HG03439 (cell line): ENCODE measurements around the gene ACOT11.

Experiments used
- ATAC-seq: cut with Tn5 transposase; IDR thresholded peaks from one replicate; pipeline ENCODE4 v1.9.1; 2021; ENCODE audit warnings: mild to moderate bottlenecking, moderate library complexity; ENCODE audit not compliant: unreplicated experiment

Gene ACOT11

DNA sequence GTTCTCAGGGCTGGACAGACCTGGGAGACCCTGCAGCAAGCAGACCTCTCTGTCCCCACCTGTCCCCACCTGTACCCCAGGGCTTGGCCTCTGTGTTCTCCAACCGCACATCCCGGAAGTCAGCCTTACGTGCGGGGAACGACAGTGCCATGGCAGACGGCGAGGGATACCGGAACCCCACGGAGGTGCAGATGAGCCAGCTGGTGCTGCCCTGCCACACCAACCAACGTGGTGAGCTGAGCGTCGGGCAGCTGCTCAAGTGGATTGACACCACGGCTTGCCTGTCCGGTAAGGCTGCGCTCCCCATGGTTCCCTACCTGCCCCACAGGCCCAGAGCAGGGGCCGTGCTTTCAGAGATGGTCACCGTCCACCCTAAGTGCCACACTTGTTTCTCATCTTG is 36.5 kb downstream of the ACOT11 start:
- no peak for ATAC-seq

DNA sequence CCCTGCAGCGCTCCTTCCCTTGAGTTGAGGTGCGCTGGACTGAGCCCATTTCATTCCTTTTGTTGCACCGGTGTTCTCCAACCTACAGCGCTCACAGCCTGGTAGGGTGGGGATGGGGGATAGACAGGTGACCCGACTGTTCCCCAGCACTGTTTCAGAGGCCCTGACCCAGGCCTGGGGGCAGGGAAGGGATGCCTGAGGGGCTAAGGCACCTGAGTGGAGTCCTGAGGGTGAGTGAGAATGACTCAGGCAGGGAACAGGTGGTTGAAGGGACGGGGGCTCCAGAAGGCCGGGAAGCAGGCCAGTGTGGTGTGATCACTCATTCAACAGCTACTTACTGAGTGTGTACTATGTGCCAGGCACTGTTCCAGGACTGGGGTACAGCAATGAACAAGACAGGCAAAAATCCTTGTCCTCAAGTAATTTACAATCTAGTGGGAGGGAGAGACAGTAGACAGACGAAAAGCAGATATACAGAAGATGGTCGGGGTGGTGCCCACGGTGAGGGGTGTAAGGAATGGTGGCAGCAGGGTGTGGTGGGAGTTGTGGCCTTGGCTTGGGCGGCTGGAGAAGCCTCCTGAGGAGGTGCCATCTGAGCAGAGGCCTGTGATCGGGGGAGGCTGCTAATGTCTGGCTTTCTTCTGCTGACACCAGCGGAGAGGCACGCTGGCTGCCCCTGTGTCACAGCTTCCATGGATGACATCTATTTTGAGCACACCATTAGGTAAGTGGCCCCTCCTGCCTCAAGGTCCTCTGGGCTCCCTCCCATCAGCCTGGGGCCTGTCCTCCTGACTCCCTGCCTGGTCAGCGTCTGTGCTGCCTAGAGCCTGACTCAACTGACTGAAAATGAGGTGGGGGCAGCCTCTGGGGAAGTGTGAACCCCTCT is 37.4 kb downstream of the ACOT11 start:
- no peak for ATAC-seq

DNA sequence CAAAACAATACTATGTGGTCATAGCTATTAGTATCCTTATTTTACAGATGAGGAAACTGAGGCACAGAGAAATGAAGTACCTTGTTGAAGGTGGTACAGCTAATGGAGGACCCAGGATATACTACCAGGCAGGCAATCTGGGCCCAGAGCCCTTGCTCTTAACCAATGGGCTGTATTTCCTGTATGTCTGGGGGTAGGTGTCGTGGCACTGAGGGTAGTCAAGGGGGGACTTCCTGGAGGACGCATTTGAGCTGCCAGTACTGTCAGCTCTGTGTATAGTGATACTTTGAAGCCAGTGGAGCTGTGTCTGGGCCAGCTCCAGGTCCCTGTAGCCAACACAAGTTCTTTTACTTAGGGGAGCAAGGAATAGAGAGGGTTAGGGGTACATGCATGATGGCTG is 40.3 kb downstream of the ACOT11 start:
- no peak for ATAC-seq

DNA sequence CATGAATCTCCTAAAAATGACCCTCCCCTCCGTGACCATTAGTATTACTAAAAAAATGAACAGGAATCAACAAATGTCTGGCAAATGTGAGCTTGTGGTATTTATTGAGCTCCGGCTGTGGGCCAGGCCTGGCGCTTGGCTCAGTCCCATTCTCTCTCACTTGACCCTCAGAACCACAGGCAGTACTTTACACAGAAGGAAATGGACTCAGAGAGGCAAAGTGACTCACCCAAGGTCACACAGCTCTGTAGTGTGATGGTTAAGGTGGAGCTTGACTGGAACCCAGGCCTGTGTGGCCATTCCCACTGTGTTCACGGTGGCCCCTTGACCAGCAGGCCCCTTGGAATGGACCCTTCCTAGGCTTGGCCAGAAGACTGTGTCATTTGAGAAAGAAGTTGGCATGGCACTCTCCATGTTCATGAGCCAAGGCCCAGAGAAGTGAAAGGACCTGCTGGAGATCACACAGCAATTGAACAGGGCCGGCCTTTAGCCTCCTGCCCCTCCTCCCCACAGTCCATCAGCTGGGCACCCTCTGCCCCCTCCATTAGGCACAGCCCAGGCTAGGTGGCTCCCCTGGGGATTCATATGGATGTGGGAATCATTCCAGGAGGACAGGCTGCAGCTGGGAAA is 43.2 kb downstream of the ACOT11 start:
- ATAC-seq: no peak

DNA sequence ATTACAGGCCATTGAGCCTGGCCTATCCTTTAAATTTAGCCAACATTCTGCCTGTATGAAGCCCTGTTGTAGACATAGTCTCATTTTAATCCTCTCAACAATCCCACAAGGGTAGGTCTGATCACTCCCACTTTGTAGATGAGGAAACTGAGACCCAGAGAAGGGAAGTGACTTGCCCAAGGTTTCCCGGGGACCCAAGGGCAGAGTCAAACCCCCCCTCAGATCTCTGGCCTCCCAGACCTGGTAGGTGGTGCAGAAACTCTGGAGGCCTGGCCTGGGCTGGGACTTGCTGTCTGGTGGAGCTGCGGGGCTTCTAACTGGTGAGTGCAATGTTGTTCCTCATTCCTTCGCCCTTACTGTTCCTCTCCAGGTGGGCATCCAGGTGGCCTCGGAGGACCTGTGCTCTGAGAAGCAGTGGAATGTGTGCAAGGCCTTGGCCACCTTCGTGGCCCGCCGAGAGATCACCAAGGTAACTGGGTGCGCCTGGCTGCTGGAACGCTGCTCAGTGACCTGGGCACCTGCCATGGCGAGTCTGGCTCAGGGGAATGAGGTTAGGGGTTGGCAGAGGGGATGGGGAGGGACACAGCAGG is 45.6 kb downstream of the ACOT11 start:
- ATAC-seq: no peak

DNA sequence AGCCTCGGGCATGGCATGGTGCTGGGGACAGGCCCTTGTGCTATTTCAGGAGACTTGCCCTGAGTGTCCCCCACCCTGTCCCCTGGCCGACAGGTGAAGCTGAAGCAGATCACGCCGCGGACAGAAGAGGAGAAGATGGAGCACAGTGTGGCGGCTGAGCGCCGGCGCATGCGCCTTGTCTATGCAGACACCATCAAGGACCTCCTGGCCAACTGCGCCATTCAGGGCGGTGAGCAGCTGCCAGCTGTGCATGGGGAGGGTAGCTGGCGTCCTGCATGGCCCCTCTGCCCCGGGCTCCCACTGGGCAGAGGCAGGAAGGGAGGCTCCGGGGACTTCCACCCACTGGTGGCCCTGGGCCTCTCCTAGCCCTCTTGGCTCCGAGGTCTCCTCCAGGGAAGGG is 46.4 kb downstream of the ACOT11 start:
- ATAC-seq: no peak

DNA sequence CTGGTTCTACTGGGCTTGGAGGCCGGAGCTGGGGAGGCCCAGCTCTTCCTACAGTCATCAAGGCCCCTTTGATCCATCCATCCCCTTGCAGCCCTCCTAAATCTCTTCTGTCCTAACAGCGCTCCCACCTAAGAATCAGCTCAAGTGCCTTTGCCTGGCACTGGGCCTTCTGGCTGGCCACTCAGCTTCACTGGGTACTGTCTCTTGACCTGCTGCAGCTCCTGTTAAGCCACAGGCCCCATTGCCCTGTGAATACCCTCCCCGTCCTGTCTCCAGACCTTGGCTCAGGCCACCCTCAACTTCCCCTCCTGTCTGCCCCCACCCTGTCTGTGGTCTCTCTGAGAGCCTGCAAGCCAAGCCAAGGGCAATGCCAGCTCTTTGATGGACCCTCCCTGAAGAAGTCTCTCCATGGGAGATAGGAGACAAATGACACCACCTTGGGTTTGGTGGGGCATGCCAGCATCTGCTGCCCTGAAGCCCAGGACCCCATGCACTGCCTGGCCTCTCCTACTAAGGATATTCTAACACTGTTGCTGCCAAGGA is 48.0 kb downstream of the ACOT11 start:
- ATAC-seq: no peak

DNA sequence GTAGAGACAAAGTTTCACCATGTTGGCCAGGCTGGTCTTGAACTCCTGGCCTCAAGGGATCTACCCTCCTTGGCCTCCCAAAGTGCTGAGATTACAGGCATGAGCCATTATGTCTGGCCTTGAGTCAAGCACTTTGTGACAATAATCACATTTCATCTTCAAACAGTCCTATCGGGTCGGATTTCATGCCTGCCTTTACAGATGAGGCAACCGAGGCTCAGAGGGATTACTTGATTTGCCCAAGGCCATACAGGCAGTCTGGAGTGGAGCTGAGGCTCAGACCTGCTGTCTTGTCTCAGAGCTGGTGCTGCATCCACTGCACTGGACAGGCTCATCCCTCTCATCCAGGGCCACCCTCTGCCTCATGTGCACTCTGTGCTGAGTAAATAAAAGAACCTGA is 48.7 kb downstream of the ACOT11 start:
- no peak for ATAC-seq

DNA sequence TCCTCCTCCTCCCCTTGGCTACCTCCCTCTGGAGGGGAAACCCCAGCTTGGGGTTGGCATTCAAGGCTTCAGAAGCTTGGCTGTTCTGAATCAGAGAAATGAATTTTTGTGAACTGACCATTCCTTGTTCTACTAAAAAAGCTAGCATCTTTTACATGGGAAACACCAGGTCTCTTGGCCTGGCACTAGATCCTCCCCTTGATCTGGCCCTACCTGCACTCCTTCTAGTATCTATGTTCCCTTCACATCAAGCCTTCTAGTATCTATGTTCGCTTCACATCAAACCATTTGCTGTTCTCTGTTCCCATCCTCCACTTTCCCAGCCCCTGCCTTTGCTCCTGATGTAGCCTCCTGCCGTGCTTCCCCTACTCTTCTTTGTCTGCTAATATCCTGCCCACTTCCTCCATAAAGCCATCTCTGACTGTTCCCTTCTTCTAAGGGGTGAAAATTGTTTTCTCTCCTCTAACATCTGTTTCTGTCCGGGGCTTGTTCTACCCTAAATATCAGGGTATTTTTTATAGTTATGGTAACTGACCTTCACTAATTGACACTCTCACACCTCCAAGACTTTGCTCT is 49.5 kb downstream of the ACOT11 start:
- ATAC-seq: no peak

DNA sequence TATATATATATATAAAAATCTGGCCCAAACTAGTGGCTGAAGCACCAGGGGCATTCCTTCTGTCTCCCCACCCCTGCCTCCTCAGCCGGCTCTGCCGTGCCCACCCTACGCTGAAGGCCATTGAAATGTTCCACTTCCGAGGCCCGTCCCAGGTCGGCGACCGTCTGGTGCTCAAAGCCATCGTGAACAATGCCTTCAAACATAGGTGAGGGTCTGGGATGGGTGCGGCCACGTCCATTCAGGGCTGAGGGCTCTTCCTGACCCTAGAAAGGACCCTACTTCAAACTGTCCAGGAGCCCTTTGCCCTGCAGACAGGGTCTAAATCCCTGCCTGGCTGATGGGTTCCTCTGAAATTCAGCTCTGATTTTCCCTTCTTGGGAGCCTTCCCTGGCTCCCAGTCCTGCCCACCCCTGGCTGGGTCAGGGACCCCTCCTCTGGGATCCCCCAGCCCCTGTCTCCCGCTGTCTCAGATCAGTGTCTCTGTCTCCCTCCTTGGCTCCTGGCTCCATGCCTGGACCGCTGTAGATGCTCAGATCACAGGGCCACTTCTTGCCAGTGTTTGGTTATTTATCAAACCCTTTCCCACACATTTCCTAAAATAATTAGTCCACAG is 51.3 kb downstream of the ACOT11 start:
- no peak for ATAC-seq

DNA sequence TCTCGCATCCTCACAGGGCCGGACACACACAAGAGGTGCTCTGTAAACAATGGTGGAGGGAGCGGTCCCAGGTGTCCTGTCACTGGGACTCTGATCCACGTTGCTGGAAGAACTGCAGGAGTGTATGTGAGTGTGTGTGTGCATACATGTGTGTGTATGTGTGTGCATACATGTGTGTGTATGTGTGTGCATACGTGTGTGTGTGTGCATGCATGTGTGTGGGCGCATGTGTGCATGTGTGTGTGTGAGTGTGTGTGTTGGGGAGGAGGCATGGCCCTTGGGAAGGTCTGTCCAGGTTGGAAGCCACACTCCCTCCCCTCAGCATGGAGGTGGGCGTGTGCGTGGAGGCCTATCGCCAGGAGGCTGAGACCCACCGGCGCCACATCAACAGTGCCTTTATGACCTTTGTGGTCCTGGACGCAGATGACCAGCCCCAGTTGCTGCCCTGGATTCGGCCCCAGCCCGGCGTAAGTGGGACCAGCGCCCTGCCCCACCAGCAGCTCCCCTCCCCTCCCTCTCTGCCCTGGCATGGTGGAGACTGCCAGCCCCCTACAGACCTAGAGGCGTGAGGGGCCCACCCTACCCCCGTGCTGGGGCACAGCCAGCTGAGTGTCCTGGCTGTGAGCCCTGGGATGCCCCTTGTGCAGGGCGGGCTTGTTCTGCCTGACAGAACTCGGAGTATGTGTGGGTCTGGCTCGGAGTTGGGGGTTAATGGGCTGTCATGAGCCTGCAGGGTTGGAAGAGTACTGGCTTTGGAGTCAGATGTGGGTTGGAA is 53.1 kb downstream of the ACOT11 start:
- no peak for ATAC-seq

DNA sequence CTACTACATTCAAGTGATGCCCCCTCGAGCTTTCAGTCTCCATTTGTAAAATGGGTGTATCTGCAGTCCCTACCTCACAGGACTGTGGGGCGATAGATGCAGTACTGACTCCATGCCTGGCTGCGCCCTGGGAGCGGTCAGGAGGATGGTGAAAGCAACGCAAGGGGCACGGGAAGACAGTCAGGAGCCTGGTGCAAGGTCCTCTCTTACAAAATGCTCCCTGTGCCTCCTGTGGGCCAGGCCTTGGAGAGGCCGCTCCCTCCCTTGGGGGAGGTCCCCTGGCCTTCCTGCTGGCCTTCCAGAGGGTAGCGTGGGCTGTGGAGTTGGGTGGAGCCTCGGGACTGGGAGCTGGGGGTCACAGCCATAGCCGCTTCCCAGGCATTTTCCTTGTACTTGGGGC is 53.7 kb downstream of the ACOT11 start:
- ATAC-seq: no peak

DNA sequence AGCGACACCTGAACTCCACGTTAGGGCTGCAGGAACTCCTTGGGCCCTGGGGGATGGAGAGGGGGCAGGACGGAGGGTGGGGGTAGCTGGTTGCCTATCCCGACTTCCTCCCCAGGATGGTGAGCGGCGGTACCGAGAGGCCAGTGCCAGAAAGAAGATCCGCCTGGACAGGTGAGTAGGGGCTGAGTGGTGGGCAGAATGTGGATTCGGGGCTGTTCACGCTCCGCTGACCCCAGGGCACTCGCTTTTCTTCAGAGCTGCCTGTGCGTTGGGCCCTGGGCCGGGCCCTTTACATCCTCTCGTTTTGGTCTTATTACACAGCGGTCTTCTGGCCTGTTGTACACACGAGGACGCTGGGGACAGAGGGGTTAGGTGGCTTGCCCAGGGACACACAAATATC is 54.5 kb downstream of the ACOT11 start:
- no peak for ATAC-seq

DNA sequence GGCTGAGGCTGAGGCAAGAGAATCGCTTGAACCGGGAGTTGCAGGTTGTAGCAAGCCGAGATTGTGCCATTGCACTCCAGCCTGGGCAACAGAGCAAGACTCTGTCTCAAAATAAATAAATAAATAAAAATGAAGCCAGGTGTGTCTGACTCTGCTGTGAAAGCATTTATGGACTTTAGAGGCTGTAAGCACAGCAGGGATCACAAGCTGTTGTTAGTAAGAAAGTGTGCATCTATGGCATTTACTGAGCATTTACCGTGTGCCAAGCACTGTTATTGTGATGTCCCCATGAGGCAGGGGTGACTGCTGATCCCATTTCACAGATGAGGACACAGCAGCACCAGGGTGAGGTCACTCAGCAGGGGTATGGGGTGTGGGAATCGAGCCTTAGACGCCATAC is 55.2 kb downstream of the ACOT11 start:
- no peak for ATAC-seq

DNA sequence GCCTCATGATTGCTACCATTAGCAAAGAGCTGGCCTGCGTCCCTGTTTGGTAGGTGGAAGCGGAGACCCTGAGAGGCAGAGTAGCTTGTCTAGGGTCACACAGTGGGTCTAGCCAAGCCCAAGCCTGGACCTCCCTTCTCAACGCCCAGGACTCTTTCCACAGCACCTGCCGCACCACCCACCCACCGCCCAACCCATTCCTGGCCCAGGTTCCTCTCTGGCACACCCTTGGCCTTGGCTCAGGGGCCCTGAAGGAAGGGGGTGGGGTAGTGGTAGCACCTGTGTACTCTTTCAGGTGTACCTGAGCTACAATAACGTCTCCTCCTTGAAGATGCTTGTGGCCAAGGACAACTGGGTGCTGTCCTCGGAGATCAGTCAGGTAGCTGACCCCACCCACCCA is 56.0 kb downstream of the ACOT11 start:
- ATAC-seq: no peak

DNA sequence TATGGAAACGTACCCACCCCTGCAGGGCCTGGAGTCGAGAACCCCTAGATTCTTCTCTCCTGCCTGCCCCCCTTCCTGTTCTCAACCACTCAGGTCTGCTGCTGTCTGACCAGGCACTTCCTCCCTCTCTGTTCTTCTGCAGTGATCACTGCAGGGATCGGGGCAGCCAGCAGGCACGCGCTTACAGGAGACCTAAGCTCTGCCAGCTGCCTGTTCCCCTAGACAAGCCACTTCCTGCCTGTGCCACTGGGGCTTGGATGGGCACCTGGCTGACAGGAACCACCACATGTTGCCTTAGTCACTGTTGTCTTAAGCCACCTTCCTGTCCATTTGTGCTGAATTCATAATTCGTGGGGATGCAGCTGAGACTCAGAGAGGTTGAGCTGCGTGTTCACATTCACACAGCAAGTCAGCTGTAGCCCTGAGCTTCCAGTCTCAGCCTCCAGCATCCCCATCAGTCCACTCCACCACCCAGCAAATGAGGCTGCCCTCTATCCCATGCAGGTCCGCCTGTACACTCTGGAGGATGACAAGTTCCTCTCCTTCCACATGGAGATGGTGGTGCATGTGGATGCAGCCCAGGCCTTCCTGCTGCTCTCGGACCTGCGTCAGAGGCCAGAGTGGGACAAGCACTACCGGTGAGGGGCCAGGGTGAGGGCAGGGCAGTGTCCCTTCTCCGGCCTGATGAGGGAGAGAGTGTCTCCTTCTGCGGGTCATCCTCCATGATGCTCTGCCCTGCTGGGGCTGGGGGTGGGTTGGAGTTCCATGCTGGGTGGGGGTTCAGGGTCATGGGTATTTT is 56.7 kb downstream of the ACOT11 start:
- ATAC-seq: no peak

DNA sequence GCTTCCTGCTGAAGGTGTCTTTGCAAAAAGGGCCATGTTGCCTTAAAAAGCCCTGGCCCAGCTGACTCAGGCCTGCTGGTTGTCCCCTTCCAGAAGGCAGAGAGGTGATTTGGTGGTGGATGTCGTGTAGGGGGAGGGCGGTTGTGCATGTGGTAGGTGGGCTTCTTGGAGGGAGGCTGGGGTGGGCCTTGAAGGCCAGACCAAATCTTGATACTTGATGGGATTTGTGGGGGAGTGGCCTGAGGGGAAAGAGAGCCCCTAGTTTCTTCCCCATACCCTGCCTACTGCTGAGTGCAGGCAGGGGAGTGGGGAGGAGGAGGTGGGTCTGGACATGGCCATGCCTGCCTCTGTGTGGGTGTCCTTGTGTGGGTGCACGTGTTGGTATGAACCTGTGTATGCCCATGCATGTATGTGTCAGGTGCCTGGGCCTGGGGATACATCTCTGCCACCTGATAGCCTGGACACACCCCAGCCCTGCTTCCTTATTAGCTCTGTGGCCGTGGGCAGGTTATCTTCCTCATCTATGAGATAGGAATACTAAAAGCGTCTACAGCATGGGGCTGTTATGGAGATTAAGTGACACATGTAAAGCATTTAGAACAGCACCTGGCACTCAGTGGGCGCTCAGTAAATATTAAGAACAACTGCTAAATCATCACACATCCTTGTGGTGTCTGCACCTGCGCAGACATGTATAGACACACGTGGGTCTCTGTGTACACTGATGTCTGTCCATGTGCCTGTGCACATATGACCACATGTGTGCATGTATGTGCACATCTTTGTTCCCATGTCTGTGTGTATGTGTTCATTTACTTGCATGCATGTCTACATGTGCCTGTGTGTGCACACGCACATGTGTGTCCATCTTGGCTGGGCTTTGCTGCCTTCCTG is 58.3 kb downstream of the ACOT11 start:
- ATAC-seq: no peak

DNA sequence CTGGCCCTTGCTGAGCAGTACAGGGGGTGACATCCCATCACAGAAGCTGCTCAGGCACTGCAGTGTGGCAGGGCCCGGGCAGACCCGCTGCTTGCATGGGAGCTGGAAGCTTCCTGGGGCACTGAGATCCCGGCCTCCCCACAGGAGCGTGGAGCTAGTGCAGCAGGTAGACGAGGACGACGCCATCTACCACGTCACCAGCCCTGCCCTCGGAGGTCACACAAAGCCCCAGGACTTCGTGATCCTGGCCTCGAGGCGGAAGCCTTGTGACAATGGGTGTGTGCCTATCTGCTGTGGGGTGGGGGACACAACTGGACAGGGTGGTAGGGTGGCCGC is 58.9 kb downstream of the ACOT11 start:
- ATAC-seq: no peak
